Suppressor macrophage (primary cell): ENCODE measurements around the gene MRPS18A.

Experiments
- DNase-seq, 4 experiments: peaks; one replicate each; pipeline ENCODE4 v3.0.0-alpha.2; 2020 to 2022

MRPS18A gene

GRCh38 chr6:43697421-43697820 is 9.8 kb upstream of the MRPS18A start:
- no peak for DNase-seq

- no peak for DNase-seq
Measured at GRCh38 chr6:43695967-43696291, 8.3 kb upstream of the MRPS18A start.

- no peak for DNase-seq
Measured at GRCh38 chr6:43695215-43695966, 7.8 kb upstream of the MRPS18A start.

GRCh38 chr6:43689421-43689820 is 1.8 kb upstream of the MRPS18A start:
- no peak for DNase-seq

DNA sequence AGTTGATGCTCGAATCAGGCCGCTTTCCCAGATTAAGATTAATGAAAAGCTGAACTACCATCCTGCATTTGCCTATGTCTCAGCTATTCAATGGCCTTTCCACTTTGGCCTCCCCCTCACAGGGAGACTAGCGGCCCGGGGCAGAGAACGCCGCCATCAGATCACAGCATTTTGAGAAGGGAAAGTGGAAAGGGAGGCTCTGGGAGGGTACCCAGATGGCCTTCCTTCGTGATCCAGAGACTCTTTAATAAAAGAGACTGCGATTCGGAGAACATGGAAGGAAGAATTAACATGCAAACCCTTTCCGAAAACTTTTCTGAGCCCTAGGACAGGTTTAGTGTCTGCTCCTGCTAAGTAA is 533 bp downstream of the MRPS18A start:
- peak in 3 of 4 experiments; percentile 19 to 41 (median 24) for DNase-seq

GRCh38 chr6:43683708-43684455 is 3.7 kb downstream of the MRPS18A start:
- peak; percentile 31 to 65 (median 54) for DNase-seq

GRCh38 chr6:43682724-43683429 is 4.7 kb downstream of the MRPS18A start:
- DNase-seq: no peak

DNA sequence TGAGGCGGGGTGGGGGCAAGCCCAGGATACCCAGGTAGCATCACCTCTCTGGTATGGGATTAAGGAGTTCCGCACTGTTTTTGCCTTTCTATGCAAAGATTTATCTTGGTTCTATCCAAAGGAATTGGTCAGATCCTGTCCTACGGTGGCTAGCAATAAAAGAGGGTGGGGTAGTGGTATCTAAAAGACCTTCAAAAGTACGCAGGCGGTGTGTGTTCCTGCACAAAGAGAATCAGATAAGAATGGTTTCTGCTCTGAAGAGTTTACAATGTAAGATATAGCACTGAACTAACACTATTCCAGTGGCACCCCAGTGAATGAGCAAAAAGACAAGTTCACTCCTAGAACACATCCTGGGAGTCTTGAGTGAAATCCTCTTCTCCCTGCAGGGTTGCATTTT is 6.3 kb downstream of the MRPS18A start:
- DNase-seq: no peak

DNA sequence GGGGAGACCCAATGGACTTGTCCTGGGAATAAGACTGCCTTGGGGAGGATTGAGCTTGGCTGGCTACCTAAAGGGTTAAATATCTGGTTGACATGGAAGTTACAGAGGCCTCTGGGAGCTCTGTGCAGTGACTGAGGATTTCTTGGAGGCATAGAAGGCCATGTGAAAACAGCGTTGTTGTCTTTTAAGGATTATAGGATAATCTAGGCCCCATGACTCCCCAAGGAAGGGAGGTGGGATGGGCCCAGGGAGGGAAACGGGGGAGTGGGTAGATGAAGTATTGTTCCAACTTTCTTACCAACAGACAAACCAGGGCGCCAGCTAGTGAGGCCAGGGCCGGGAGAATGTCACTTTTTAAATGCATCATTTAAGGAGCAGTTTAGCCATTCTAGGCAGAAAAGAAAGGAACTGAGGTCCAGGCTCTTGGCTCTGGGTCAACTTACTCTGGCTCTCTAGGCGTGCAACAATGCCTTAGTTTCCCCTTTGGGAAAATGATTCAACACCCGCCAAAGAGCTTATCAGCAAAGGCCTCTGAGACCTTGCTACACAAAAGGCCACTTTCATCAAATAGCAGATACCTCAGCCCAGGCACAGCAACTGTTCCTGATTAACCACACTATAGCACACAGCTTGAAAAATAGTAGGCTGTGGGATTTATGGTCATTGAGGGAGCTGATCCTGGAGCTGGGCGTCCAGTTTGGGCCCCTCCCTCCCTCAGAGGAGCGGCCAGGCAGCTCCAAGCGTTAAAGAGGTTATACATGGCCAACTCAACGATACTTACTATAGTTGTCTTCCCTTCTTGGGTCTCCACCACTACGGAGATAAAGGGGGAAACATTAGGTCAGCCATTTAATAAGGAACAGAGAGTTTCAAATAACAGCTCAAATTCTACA is 7.0 kb downstream of the MRPS18A start:
- DNase-seq: no peak

GRCh38 chr6:43679057-43679456 is 8.5 kb downstream of the MRPS18A start:
- no peak for DNase-seq

GRCh38 chr6:43678341-43678740 is 9.2 kb downstream of the MRPS18A start:
- no peak for DNase-seq

- DNase-seq: no peak
Measured at GRCh38 chr6:43677759-43678158, 9.8 kb downstream of the MRPS18A start.

GRCh38 chr6:43676962-43677606 is 10.5 kb downstream of the MRPS18A start:
- DNase-seq: no peak

DNA sequence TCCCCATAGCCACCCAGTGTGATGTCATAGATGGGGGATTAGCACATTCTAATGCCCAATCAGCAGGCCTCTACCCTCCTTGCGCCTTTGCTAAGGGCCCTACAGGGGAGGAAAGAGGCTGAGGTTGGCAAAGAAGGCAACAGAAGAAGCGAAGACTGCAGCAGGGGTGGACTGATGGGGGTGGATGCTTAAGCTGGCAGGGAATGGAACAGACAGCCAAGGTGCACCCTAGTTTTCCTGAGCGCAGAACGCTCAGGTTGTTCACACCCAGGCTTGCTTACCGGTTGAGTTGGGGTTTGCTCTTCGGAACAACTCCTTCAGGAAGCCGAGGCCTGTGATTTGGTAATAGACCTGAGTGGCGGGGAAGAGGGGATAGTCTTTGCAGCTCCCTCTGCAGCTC is 12.7 kb downstream of the MRPS18A start:
- DNase-seq: no peak

DNA sequence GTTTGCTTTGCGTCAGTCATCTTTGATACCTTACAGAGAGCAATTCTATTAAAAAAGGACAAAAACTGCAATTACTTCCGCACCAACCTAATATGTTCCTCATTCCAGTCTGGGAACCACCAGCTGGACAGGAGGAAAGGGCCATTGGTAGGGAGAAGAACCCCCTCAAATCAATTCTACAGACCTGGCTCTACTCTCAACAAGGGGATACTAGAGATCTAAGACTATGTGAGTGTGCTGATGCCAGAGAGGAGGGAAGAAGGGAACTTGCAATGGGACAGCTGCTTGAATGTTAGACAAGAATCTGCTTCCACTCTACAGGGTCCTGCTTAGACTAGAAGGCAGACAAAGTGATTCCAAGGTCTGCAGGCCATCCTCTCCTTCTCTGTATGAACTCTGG is 13.3 kb downstream of the MRPS18A start:
- no peak for DNase-seq

GRCh38 chr6:43673444-43674084 is 14.0 kb downstream of the MRPS18A start:
- no peak for DNase-seq

DNA sequence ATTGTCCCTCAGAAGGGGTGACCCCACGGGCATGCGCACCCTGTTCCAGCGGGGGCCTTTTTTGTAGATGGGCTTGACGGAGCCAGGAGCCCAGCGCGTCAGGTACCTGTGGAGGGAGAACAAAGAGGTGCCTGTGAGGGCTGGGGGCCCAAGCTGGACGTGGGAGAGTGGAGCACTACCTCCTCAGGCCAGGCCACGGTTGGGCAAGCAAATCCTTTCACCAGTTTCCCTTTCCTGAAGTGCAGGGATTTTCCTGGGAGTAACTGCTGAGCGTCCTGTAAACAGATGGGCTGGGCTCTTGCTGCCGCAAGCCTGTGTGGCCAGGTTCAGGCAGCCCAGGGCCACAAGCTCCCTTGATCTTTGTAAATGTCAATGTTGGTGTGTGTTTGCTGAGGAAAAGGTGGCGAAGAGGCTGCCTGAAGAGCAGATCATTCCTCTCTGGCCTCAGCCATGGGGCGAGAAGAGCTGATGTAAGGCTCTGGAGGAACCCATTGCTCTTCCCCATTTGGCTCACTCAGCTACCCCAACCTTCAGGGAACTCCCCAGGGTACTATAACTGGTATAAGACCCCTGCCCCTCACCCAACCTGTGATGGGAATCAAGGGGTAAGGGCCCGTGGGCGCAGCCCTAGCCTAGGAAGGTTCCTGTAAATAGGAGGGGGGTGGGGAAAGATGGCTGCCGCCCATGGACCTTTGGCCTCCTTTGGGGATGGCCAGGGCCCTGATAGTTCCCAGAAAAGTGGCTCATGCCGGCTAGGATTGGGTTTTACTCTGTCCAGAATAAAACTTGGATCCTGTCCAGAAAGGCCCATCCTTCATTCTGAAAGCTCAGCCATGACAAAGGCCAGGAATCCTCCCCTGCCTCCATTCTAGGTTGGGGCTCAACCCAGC is 15.5 kb downstream of the MRPS18A start:
- DNase-seq: peak in 1 of 4 experiments; percentile 31

DNA sequence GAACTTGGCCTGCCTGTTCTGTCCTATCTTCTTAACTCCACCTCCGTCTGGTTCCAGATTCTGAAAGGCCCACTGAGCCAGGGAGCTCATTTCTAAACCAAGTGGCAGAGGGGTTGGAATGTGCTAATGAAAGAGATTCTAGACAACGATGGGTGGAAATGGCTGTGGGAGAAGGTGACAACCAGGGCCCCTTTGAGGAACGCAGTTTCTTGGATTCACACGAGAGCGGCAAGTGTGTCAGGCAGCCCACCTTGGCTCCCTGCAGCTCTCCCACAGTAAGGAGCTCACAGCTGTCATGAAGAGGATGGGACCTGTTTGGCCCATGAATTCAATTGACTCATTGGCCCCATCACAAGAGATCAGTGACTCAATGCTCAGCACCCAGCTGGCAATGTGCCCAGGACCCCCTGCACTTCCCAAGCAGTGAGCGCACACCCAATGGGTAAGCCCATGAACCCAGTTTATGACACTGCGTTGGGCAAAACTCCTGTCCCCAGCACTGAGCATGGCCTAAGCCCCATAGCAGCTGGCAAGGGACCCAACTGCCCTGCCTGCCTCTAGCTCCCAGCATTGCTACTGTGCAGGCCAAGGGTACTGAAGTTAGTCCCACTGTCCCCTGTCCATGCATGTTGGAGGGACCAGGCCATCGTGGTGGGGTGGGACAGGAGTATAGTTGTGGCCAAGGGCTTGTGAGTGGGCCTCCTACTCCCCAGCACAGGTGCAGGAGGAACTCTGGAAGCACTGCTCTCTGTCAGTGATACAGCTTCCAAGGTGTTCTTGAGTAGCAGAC is 16.4 kb downstream of the MRPS18A start:
- DNase-seq: no peak

GRCh38 chr6:43670623-43670986 is 17.0 kb downstream of the MRPS18A start:
- DNase-seq: no peak
